ENCODE data around the gene CRB1.

DNA sequence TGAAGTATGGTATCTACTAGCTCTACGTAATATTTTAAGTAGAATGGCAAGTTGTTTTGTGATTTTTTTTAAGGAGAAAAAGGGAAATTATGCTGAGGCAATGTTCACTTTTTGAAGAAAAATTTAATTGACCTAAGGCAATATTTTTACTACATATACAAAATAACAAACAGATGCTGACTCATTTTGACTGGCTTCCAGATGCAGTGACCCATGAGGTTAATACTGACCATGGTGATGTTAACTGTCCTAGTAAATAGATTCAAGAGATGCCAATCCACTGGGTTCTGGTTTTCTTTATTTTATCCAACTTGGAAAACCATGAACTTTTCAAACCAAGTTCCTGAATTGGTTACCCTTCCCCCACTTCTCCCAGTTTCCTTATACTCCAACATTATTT, 154.9 kb downstream of the CRB1 start:
- TF ChIP-seq POLR2AphosphoS5 (IDR thresholded peaks at IDR 0.05) (no peak), POLR2A (IDR thresholded peaks at IDR 0.05) (no peak)
- TF ChIP-seq, protein P1, sequence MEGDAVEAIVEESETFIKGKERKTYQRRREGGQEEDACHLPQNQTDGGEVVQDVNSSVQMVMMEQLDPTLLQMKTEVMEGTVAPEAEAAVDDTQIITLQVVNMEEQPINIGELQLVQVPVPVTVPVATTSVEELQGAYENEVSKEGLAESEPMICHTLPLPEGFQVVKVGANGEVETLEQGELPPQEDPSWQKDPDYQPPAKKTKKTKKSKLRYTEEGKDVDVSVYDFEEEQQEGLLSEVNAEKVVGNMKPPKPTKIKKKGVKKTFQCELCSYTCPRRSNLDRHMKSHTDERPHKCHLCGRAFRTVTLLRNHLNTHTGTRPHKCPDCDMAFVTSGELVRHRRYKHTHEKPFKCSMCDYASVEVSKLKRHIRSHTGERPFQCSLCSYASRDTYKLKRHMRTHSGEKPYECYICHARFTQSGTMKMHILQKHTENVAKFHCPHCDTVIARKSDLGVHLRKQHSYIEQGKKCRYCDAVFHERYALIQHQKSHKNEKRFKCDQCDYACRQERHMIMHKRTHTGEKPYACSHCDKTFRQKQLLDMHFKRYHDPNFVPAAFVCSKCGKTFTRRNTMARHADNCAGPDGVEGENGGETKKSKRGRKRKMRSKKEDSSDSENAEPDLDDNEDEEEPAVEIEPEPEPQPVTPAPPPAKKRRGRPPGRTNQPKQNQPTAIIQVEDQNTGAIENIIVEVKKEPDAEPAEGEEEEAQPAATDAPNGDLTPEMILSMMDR (IDR thresholded peaks at IDR 0.05), result no peak

Measured in gastroesophageal sphincter (tissue), 3 donors.